K562 (cell line): ENCODE results near the gene ADGRE3.
"Not testable (repeated sequence)": the region's sequence is repeated elsewhere in the genome, so short reads cannot be mapped to it uniquely, and the experiment has no call there.

Experiments used
- ARID2 ChIP-seq: fragments of 450-650 bp; IDR thresholded peaks from 2 replicates; pipeline ENCODE4 v1.6.1; 2017; ENCODE audit warnings: antibody characterized with exemption, mild to moderate bottlenecking
- ATF7 ChIP-seq: fragments of 450-650 bp; IDR thresholded peaks from 2 replicates; pipeline ENCODE4 v1.7.1; 2014; ENCODE audit warnings: mild to moderate bottlenecking, moderate library complexity
- BRD4 ChIP-seq: fragments of 200-600 bp; sonication (generic); IDR thresholded peaks from 2 replicates; pipeline ENCODE4 v1.6.1; 2017; ENCODE audit warnings: inconsistent platforms
- BRF2 ChIP-seq: IDR thresholded peaks from 3 replicates; pipeline ENCODE4 v1.6.1; 2011; ENCODE audit warnings: borderline replicate concordance, mild to moderate bottlenecking; ENCODE audit not compliant: insufficient read length, insufficient read depth
- FOXM1 ChIP-seq, 2 experiments: fragments of 450-650 bp in 1 of 2; sonication (generic) in 1 of 2; formaldehyde crosslinking in 1 of 2; IDR thresholded peaks; 2 replicates each; pipeline versions ENCODE4 v1.6.1 to v1.9.0; 2017 to 2022; ENCODE audit warnings: low read depth in 2 of 2, mild to moderate bottlenecking in 2 of 2, missing genetic modification reagents in 1 of 2, moderate library complexity in 1 of 2
- GABPB2 ChIP-seq: fragments of 250-450 bp; sonication (Bioruptor Pico); conservative IDR thresholded peaks from 2 replicates; pipeline ENCODE4 v1.5.1; 2021; ENCODE audit warnings: mild to moderate bottlenecking
- POLR2A ChIP-seq: fragments of 450-650 bp; conservative IDR thresholded peaks from 2 replicates; pipeline ENCODE4 v1.6.1; 2016
- RCOR1 ChIP-seq, 2 experiments: IDR thresholded peaks; 2 replicates each; pipeline ENCODE4 v1.6.1; 2012; ENCODE audit warnings: low read depth in 2 of 2, low read length in 2 of 2, borderline replicate concordance in 1 of 2, improper control_type of control experiment in 1 of 2
- SREBF1 ChIP-seq: fragments of 150-350 bp; IDR thresholded peaks from 2 replicates; pipeline ENCODE4 v1.6.1; 2014; ENCODE audit warnings: antibody characterized with exemption, low read depth, low read length, borderline replicate concordance
- VEZF1 ChIP-seq: fragments of 200-800 bp; sonication (Bioruptor generic); IDR thresholded peaks from 2 replicates; pipeline ENCODE4 v1.6.1; 2017; ENCODE audit warnings: missing genetic modification characterization, missing compliant biosample characterization
- WHSC1 ChIP-seq: IDR thresholded peaks from one replicate; pipeline ENCODE4 v1.6.1; 2012; ENCODE audit warnings: low read length, control low read depth, inconsistent platforms
- ZNF184 ChIP-seq: sonication (generic); formaldehyde crosslinking; IDR thresholded peaks from 2 replicates; pipeline ENCODE4 v1.5.0; 2020; ENCODE audit warnings: missing genetic modification reagents
- ZNF3 ChIP-seq: fragments of 250-450 bp; sonication (Bioruptor Pico); IDR thresholded peaks from 2 replicates; pipeline ENCODE4 v1.5.0; 2021; ENCODE audit warnings: mild to moderate bottlenecking, moderate library complexity
- ZNF75A ChIP-seq: fragments of 450-650 bp; formaldehyde crosslinking; IDR thresholded peaks from 2 replicates; pipeline ENCODE4 v1.4.0; 2020; ENCODE audit warnings: mild to moderate bottlenecking

- TF ChIP-seq VEZF1 (CRISPR knock-in tag); ZNF184 (CRISPR knock-in tag); WHSC1; RCOR1 (IDR thresholded peaks at IDR 0.05; ENCODE audit: borderline replicate concordance in 1 of 2, low read depth in 2 of 2, low read length in 2 of 2); ARID2; POLR2A; GABPB2 (CRISPR knock-in tag); BRF2; BRD4; SREBF1; ATF7; ZNF75A (CRISPR knock-in tag); ZNF3; FOXM1 (IDR thresholded peaks at IDR 0.05; ENCODE audit: low read depth); FOXM1 (CRISPR knock-in tag; IDR thresholded peaks at IDR 0.05; ENCODE audit: low read depth): not testable (repeated sequence)
Observed at GRCh38 chr19:14589433-14589832, 85.2 kb downstream of the ADGRE3 start.
